T-helper 22 cell (primary cell): ENCODE data around the gene BAHCC1.

Experiments
- DNase-seq: peaks from one replicate; pipeline ENCODE4 v3.0.0-alpha.2; 2020; ENCODE audit warnings: low read depth

BAHCC1 gene

DNA sequence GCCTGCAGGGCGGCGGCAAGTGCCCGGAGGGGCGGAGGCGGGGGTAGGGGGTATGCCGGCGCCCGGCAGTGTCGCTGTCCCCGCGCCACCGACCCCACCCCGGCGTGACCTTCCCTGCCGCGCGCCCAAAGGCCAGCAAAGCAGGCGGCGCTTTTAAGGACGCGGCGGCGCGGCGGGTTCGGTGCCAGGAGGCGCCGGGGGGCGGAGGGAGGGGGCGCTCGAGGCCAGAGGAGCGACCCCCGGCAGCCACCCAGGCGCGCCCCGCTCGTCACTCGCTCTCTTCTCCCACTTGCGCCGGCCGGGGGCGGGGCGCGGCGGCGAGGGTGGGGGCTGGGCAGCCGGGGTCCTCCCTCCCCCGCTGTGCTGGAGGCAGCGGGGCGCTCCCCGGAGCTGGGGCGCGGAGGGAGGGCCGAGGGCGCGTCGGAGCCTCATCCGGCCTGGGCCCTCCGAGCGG lies 8.6 kb upstream of the BAHCC1 start:
- no peak for DNase-seq

DNA sequence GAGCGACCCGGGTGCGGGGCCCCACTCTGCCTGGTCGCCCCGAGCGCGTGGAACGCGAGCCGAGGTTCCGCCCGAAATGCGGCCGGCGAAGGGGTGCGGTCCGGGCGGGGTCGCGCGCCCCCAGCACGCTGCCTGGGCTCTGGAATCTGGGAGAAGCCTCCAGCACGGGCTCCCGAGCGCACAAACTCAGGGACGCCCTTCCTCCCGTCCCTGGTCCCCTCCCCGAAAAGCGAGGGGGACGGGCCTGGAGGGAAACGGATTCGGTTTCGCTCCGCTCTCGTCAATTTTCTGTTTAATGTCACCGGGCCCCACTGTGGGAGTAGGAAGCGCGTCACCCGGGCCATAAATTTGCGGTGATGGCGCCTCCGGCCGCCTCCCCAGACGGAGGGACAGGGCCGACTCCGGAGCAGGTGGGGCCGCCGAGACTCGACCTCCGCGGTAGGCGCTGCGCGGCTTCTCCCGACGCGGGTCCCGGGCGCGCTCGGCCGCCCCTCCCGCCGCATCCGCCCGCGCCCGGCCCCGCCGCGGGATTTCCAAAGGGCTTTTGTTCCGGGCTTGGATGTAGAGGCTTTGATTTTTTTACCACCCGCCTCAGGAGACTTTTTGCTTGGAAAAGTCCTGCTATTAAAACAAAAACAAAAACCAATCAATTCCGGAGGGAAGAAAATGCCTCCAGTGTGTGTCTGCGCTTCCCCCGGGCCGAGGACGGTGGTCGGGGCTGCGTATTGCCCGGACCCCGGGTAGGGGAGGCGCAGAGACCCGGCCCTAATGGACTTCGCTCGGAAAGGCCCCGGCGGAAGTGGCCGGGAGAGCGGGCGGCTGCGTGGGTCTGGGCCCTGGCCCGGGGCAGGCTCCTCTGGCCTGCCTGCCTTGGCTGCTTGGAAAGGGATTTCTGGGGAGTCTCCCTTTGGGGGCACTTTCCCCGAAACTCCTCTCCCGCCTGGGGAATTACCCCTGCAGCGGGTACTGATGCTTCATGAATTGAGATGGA lies 7.9 kb upstream of the BAHCC1 start:
- no peak for DNase-seq

DNA sequence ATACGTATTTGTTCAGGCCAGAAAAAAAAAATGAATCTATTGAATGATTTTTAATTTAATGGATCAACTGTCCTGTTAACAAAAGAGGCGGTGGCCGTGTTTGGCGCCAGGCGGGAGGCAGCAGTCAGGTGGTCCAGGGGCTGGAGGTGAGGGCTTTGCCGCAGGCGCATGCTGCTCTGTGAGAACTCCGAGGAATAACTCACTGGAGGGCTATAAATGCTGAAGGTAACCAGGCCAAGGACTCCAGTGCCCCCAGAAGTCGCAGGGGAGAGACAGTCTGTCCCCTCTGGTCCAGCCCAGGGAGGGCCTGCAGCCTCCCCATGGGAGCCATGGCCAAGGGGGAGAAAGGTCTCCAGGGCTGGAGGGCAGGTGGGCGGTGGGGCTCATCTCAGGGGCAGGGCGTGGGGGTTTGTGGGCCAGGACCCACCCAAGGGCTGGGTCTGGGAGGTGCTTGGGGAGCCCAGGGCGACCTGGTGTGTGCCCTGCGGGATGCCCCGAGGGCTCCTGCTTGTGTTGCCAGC lies 7.1 kb upstream of the BAHCC1 start:
- no peak for DNase-seq

DNA sequence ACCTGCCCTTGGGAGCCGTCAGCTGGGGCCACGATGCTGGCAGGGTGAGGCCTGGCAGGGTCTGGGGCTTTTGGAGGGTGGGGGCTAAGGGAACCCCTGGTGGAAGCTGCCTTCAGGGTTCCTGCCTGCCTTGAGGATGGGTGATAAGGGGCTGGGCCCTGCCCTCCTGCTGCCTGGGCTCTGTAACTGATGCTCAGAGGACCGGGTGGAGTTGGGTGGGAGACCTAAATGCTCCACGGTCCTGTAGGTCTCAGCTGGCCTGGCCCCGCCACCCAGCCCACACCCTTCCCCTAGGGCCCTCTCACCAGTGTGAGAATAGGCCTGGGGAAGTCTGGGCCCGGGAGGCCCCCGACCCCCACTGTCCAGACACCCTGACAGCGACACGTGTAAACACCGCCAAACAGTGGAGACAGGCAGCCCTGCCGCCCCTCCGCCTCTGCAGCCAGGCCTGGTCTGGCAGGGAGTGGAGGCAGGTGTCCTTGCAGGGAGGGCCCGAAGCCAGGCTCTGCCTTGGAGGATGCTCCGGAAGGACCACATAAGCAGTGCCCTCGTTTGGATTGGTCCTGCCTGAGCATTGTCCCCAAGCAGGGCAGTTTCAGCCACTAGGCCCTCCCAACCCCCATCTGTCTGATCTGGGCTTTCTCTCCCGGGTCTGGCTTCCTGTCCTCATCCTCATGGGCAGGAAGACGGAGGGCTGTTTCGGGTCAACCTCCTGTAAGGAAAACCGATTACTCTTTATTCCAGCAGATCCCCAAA lies 6.5 kb upstream of the BAHCC1 start:
- DNase-seq: no peak

DNA sequence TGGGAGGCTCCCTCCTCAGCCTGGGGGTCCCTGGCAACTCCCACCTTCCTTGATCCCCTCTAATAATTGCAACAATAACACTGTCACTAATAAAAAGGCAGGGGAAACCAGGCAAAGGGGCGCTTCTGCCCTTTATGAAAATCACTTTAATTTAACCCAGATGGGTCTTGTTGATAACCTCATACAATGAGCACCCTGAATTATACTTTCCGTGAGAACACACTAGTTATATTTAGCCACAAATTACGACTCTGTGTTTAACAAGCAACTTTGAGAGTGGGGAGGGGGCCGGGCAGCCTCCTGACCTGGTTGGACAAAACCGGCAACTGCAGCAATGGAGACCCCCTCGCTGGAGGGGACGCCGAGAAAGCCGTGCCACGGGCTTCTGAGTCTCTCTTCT lies 5.7 kb upstream of the BAHCC1 start:
- DNase-seq: no peak

DNA sequence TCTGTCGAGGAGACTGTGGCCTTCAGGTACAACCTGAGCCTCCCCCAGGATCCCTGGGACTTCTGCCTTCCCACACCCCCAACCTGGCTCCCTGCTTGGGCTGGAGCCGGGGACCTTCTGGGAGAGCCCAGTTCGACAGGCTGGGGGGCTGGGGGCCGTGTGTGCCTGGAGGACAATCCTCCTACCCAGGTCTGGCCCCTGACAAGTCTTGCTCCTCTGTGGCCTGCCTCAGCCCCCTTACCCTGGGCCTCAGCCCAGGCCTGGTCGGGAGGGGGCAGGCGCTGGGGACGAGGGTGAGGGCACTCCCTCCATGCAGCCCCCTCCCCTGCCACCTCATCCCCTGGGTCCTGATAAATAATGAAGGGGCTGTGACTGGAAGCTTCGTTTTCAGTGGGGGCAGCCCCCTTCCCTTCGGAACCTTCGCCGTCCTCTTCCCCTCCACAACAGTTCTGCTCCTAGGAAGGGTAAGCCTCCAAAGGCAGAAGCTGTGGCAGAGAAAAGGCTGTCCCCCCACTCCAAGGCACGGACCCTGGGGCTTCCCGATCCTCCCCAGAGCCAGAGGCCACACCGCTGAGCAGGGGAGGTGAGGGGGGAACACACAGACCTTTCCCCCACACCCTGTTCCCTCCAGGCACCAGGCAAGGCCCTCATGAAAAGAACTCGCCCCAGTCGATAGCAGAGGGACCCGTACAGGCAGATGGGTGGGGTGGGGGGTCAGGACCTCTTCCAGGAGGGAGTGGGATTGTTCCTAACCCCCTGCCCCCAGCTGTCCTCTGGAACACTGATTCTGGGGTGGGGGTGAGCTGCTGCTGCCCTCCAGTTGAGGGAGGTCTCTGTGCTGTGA lies 5.0 kb upstream of the BAHCC1 start:
- no peak for DNase-seq

DNA sequence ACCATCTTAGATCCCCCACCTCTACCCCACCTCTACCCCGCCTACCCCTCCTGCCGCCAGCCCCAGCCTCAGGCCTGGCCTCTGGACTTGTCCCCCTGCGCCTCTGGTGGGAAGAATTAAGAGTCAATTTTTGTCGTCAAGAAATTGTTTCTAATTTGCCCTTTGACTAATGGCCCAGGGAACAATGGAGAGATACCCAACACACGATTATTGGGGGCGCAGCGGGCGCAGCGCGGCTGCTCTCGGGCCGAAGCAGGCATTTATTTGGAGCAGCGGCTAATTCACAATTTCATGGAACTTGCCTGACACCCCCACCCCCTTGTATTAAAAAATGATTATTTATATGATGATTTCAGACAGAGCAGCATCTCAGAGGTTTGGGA lies 4.4 kb upstream of the BAHCC1 start:
- DNase-seq: no peak

DNA sequence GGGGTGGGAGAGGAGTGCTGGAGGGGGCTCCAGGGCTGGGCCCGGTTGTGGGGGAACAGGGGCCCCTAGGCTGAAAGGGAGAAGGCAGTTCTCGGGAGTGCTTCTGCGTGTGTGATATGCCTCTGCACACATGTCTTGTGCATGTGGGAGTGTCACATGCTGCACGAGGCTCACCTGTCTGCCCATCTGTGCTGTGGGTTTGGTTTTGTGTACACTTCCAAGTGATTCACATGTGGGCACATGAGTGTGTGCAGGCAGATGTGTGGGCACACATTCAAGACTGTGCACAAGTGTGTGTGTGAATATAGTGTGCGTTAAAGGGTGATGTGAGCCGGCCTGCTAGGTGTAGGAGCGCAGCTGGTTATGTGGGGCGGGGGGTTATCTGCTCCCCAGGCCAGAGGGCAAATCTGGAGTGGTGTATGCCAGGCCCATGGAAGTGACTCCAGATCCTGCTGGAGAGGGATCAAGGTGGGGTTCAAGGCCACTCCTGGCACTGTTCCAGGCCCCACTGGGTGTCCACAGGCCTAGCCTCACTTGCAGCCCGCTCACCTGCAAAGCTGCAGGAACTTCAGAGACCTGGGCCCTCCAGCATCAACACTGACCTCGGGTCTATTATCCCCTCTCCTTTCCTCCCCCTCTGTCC lies 3.8 kb upstream of the BAHCC1 start:
- no peak for DNase-seq

DNA sequence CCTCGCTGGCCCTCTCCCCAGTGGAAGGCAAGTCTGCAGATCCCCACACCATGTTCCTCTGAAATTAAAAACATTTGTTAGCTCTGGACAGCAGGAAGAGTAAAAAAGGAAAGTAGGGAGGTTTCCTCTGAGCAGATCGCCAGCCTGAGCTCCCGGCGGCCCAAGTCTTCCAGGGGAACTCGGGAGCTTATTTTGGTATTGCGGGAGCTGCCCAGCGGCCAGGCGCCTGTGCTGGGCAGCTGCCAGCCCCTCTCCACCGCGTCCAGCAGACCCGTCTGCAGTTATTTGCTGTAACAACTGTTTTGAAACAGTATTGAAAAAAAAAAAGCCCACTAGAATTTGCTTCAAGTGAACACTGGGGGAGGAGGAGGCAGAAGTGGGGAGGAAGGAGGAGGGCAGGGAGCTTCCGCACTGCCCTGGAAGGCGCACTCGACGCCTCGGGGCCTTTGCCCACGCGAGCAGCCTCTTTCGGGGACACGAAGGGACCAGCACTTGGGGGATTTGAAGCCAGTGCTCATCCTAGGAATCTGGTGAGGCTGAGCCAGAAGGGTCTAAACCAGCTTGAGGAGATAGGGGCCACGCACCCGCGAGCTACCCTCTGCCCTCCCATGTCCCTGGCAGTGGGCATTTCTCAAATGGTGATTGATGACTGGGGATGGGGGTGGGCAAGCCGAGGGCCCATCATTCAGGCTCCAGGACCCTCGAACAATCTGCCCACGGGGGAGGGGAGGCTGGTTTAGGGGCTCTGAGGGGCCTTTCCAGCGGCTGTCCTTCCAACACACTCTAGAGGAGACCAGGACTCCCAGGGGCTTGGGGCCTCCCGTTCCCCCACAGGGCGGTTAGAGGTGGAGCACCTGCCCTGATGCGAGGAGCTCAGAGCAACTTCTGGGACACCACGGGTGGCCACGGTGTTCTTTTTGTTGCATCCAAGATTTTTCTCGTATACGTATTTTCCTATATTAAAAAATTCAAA lies 3.0 kb upstream of the BAHCC1 start:
- no peak for DNase-seq

DNA sequence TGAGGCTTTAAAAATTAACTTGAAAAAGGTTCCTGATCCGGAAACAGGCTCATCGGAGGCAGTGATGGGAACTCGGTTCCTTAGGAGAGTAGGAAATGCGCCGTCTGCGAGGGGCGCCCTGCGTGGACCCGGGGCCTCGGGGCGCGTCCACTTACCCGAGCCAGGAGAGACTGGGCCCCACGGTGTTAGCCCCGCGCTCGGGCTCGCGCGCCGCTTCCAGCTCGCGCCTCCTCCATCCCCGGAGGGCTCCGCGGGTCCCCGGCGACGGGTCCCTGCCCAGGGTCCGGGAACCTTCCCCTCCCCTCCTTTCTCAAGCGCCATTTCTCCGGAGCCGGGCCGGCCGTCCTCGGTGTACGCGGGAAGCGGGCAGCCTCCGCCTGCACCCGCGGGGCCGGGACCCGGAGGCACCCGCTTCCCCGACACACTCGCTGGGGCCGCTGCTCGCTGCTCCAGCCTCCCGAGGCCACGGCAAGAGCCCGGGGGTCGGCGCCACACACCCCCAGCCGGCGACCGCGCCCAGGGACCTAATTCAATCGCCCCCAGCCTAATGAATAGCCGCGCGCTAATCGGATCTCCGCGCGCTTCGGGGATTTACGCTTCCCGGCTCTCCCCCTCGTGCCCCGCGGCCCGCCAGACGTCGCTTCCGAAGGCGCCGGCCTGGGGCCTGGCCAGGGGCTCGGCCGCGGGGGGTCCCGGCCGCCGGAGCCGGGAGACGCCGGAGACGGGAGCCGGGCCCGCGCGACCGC lies 2.2 kb upstream of the BAHCC1 start:
- DNase-seq: no peak

DNA sequence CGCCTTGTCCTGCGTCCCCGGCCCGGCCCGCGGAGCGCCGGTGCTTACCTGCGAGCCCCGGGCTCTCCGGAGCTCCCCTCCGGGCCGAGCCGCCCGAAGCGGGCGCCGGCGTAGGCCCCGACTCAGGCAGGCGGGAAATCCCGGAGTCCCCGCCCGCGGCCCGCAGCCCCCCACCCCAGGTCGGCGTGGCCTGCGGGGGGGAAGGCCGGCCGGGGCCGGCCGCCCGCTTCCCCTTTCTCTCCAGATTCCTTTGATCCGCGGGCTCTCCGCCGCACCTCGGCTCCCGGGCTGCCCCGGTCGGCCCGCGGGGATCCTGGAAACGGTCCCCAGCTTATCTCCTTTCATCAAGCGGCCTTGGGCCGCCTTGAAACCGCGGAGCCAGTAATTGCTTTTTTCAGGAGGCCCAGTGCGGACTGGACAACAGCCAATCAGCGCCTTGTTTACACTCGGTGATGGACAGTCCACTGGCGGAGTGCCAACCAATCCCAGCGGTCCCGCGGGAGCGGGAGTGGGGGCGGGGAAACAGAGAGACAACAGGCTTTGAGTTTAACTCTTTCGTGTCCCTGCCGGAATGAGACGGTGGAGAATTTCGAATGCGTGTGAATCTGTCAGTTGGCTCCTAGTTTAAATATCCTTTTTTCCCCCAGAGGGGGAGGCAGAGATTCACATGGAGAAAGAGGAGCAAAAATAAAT lies 1.4 kb upstream of the BAHCC1 start:
- no peak for DNase-seq

DNA sequence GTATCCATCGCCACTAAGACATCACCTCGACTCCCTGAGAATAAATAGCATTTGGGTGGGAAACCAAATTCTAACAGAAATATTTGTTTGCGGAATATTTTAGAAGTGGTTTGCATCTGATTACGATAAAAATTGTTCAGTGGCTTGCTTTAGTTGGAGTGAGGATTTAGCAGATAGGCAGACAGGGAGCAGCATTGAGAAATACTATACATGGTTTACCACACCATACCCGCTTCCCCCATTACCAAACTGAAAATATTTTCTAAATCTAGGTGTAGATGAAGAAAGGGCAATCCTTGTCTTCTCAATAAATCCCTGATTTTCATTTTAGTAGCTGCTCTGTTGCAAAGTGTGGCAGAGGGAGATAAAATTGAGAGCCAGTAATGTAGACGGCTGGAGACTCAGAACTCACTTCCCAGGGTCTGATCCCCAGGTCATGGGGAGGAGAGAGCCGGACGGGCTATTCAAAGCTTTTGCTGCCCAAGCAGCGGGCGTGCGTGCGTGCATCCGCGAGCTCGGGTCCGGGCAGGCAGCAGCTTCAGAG lies 808 bp upstream of the BAHCC1 start:
- DNase-seq: no peak

DNA sequence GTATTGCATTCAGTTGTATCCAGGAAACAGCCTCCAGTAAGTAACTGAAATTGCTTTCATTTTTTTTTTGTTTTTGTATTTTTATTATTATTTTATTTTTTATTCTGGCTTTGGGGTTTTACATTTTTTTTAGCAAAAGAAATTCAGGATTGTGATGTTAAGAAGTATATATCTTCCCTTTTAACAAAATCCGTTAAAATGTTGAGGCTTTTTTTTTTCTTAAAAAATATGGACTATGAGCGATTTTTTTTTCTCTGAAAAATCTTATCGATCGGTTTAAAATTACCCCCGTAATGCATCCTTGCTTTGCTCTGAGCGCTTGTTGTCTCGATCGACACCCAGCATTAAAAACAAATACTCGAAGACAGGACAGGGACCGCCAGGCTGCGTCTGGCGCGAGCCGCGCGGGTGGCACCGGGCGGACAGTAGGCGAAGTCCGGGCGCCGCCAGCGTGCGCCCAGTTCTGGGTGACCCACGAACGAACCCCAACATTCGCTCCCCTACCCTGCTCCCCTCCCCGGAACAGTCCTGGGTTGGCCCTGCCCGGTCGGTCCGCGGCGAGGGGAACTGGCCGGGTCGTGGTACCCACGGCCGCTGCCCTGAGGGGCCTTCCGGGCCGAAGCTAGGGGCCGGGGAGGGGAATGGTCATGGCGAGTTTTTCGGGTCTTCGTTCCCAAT lies 482 bp downstream of the BAHCC1 start:
- DNase-seq: no peak

DNA sequence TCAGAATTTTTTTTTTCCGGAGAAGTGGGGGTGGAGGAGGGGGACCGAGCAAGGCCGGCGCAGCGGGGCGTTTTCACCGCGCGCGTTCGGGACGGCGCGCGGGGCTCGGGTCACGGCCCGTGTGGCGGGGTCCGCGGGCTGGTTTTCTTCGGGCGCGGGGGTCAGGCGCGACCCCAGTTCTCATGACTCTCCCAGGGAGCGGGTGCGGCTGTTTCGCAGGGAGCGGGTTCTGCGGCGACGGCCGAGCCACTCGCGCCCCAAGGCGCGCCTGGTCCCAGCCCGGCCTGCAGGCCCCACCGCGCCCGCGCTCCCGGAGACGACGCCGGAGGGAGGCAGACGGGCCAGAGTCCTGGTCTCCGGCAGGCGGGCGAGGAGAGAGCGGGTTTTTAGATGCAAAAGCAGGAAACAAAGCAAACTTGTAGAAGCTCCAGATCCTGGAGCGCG lies 1.0 kb downstream of the BAHCC1 start:
- DNase-seq: no peak

DNA sequence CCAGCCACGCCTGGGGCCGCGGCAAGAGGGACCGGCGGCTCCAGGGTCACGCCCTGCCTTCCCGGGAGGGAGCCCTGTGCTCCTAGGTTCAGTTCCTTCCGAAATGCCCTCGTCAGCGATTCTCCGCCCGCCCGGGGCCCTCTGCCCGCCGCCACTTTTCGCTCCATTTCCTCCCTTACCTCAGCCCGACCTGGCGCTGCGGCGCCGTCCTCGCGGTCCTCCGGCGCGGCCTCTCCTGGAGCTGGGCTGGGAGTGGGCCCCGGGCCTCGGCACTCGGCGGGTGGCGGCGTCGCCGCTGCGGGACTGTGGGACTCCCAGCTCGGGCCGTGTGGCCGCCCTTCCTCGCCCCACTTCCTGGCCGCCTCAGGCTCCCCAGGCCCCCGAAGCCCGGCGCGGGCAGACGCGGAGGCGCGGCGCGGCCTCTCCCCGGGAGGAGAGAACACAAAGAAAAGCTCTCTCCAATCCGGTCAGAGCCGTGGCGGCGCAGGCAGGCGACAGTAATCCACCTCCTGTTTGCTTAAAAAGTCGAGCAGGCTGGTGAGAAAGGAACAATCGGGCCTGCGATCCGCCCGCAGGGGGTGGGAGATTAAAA lies 1.6 kb downstream of the BAHCC1 start:
- DNase-seq: no peak

DNA sequence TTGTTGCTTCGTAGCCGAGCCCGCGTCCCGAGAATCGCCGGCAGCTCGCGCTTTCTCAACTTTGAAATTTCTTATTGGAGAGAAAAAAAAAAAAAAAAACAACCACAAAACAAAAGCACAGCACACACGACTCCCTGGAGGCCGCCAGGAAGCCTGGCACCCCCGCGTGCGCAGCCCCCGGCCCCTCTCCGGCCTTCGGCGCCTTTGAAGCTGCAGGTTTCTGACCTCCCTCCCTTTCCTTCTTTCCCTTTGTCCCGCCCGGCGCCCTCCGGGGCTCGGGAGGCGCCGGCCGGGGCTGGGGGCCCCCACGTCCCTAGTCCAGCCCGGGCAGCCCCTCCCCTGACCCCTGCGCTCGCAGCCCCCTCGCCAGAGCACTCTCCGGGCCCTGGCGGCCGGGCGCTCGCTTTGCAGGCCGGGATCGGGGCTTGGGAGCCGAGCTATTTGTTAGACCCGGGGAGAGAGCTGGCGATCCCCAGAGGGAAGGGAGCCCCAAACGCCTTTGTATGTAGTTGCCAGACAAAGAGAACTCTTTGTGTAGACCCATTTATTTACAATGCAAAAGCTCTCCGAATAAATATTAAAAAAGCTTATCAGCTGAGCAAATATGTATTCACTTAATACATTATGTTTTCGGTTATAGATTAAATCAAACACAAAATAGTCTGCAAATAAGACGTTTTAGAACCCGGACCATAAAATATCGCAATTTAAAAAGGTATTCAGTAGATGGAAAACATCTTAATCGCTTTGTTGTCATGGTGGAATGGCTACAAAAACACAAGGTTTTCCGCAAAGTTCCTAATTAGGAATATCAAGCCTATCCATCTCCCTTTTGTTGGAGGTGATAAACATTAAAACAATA lies 2.3 kb downstream of the BAHCC1 start:
- DNase-seq: no peak
